Measurements from ENCODE around the gene RBM33.

The RBM33 gene

DNA sequence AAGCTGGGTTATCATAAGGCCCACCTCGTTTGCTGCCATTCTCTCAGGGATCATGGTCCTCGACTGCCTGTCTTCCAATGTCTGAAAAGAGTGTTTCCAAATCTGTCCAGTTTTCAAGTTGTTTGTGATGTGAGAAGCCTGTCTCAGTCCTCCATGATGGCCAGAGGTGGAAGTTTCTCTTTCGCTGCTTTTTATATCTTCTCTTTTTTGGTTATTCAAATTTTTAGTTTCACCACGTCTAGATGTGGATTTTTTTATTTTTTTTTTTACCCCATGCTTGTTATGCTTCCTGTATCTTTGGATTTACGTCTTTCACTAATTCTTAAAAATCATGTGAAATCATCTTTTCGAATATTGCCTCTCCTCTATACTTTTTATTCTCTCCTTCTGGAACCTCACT is 6.1 kb upstream of the RBM33 start:
- POLR2A ChIA-PET, result no interaction called here
- no peak overlapping the region for H3K4me3 ChIP-seq (ENCODE audit: low read depth, low read length)
- H3K27ac ChIP-seq (ENCODE audit: extremely low read depth, low read depth, low read length), result no peak overlapping the region
- CTCF ChIA-PET, result no interaction called here
- H3K36me3 ChIP-seq (ENCODE audit: control insufficient read depth in 2 of 2, insufficient read depth in 1 of 2, low read length in 2 of 2), result peaks cover 5 to 27% of the 10 kb centered on the region in 2 experiments; a peak in 2 of 3 replicates
- no peak for TF ChIP-seq ZSCAN23 (tag by site-specific recombination; IDR thresholded peaks at IDR 0.05)
- TF ChIP-seq ZNF558 (tag by site-specific recombination; IDR thresholded peaks at IDR 0.05), result peak; percentile 47; the same call in 1 of the 2 replicates
- no peaks in the 10 kb centered on the region for H3K9me3 ChIP-seq (ENCODE audit: control insufficient read depth, insufficient read depth, low read depth, low read length)
- H3K4me1 ChIP-seq (ENCODE audit: control insufficient read depth, insufficient read depth, low read length), result no peaks in the 10 kb centered on the region

DNA sequence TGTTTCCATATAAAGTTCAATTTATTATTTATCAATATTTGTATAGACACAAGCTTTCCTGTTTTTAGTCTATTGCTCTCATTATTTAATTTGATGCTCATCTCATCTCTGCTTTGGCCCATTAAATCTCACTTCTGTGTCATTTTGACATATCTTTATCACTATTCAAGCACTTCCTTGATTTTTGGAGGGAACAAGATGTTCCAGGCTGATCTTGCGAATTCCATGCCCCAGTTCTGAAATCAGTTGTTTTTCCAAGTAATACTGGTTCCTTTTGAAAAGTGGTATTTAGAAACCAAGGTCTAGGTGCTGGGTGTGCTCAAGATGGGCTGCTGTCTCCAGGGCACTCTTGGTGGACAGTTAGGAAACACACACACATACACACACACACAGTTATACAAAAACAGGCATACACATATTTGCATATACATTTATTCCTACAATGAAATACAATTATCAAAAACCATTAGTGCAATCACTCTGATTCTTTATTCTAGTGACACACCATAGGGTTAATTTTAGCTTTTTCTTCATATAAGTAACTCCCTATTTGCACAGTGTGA is 4.4 kb upstream of the RBM33 start:
- POLR2A ChIA-PET, result no interaction called here
- no peak overlapping the region for H3K27ac ChIP-seq (ENCODE audit: extremely low read depth, low read depth, low read length)
- CTCF ChIA-PET, result no interaction called here
- H3K4me3 ChIP-seq (ENCODE audit: low read depth, low read length), result no peak overlapping the region
- no peaks in the 10 kb centered on the region for H3K4me1 ChIP-seq (ENCODE audit: control insufficient read depth, insufficient read depth, low read length)
- TF ChIP-seq ZNF544 (tag by site-specific recombination; IDR thresholded peaks at IDR 0.05) (no peak), SETDB1 (IDR thresholded peaks at IDR 0.05; ENCODE audit: insufficient read length, low read length) (peak; percentile 34), MZF1 (tag by site-specific recombination; IDR thresholded peaks at IDR 0.05; ENCODE audit: borderline replicate concordance) (no peak), ZNF221 (tag by site-specific recombination; IDR thresholded peaks at IDR 0.05; ENCODE audit: borderline replicate concordance) (no peak)
- H3K9me3 ChIP-seq (ENCODE audit: control insufficient read depth, insufficient read depth, low read depth, low read length), result no peaks in the 10 kb centered on the region
- peaks cover 5 to 27% of the 10 kb centered on the region in 2 experiments; a peak in 2 of 3 replicates for H3K36me3 ChIP-seq (ENCODE audit: control insufficient read depth in 2 of 2, insufficient read depth in 1 of 2, low read length in 2 of 2)

DNA sequence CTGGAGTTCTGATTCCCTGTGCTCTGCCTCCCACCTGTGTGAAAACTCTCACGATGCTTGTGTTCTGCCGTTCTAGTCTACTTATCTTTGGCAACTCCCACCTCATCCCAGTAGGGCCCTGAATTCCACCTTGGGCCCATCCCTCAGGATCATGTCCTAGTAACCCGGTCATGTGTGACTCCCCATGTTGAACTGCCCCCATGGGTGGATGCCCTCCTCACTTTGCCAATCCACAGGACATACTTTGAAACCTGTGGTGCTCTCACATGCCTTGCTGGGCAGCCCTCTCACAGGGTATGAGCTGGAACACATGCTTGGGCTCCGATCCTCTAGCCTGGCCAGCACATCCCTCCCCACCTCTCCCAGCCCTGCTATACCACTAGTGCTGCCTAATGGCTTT is 3.8 kb upstream of the RBM33 start:
- no peaks in the 10 kb centered on the region for H3K9me3 ChIP-seq (ENCODE audit: control insufficient read depth, insufficient read depth, low read depth, low read length)
- no peaks in the 10 kb centered on the region for H3K4me1 ChIP-seq (ENCODE audit: control insufficient read depth, insufficient read depth, low read length)
- ChIA-PET POLR2A (no interaction called here), CTCF (no interaction called here)
- no peak for TF ChIP-seq ZNF785 (tag by site-specific recombination; IDR thresholded peaks at IDR 0.05)
- no peak for TF ChIP-seq ZNF335 (tag by site-specific recombination; conservative IDR thresholded peaks at IDR 0.05)
- TF ChIP-seq, protein P1, sequence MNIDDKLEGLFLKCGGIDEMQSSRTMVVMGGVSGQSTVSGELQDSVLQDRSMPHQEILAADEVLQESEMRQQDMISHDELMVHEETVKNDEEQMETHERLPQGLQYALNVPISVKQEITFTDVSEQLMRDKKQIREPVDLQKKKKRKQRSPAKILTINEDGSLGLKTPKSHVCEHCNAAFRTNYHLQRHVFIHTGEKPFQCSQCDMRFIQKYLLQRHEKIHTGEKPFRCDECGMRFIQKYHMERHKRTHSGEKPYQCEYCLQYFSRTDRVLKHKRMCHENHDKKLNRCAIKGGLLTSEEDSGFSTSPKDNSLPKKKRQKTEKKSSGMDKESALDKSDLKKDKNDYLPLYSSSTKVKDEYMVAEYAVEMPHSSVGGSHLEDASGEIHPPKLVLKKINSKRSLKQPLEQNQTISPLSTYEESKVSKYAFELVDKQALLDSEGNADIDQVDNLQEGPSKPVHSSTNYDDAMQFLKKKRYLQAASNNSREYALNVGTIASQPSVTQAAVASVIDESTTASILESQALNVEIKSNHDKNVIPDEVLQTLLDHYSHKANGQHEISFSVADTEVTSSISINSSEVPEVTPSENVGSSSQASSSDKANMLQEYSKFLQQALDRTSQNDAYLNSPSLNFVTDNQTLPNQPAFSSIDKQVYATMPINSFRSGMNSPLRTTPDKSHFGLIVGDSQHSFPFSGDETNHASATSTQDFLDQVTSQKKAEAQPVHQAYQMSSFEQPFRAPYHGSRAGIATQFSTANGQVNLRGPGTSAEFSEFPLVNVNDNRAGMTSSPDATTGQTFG (tag by site-specific recombination; IDR thresholded peaks at IDR 0.05; ENCODE audit: borderline replicate concordance), result no peak
- TF ChIP-seq ZNF677 (tag by site-specific recombination; IDR thresholded peaks at IDR 0.05), result no peak
- TF ChIP-seq, protein P2, sequence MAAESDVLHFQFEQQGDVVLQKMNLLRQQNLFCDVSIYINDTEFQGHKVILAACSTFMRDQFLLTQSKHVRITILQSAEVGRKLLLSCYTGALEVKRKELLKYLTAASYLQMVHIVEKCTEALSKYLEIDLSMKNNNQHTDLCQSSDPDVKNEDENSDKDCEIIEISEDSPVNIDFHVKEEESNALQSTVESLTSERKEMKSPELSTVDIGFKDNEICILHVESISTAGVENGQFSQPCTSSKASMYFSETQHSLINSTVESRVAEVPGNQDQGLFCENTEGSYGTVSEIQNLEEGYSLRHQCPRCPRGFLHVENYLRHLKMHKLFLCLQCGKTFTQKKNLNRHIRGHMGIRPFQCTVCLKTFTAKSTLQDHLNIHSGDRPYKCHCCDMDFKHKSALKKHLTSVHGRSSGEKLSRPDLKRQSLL (tag by site-specific recombination; IDR thresholded peaks at IDR 0.05), result no peak
- TF ChIP-seq, protein P3, sequence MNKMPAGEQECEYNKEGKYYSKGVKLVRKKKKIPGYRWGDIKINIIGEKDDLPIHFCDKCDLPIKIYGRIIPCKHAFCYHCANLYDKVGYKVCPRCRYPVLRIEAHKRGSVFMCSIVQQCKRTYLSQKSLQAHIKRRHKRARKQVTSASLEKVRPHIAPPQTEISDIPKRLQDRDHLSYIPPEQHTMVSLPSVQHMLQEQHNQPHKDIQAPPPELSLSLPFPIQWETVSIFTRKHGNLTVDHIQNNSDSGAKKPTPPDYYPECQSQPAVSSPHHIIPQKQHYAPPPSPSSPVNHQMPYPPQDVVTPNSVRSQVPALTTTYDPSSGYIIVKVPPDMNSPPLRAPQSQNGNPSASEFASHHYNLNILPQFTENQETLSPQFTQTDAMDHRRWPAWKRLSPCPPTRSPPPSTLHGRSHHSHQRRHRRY (tag by site-specific recombination; IDR thresholded peaks at IDR 0.05), result no peak
- TF ChIP-seq ZNF311 (tag by site-specific recombination; IDR thresholded peaks at IDR 0.05; ENCODE audit: borderline replicate concordance), result no peak
- TF ChIP-seq, protein P4, sequence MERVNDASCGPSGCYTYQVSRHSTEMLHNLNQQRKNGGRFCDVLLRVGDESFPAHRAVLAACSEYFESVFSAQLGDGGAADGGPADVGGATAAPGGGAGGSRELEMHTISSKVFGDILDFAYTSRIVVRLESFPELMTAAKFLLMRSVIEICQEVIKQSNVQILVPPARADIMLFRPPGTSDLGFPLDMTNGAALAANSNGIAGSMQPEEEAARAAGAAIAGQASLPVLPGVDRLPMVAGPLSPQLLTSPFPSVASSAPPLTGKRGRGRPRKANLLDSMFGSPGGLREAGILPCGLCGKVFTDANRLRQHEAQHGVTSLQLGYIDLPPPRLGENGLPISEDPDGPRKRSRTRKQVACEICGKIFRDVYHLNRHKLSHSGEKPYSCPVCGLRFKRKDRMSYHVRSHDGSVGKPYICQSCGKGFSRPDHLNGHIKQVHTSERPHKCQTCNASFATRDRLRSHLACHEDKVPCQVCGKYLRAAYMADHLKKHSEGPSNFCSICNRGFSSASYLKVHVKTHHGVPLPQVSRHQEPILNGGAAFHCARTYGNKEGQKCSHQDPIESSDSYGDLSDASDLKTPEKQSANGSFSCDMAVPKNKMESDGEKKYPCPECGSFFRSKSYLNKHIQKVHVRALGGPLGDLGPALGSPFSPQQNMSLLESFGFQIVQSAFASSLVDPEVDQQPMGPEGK (tag by site-specific recombination; IDR thresholded peaks at IDR 0.05), result no peak
- no peak overlapping the region for H3K27ac ChIP-seq (ENCODE audit: extremely low read depth, low read depth, low read length)
- H3K4me3 ChIP-seq (ENCODE audit: low read depth, low read length), result no peak overlapping the region
- peaks cover 5 to 27% of the 10 kb centered on the region in 2 experiments; a peak in 2 of 3 replicates for H3K36me3 ChIP-seq (ENCODE audit: control insufficient read depth in 2 of 2, insufficient read depth in 1 of 2, low read length in 2 of 2)
